Omental fat pad (tissue), 4 donors: ENCODE measurements around the gene AP3B1. TPM values are rescaled to one million over a fixed set of nuclear protein-coding genes. Genes with fewer than 3 reads are reported as not detected.

Experiments used
- ATAC-seq: fragments of 150-250 bp; one replicate; pipeline ENCODE4 v1.9.1; 2016; ENCODE audit warnings: mild to moderate bottlenecking, moderate library complexity; ENCODE audit not compliant: low FRiP score
- DNase-seq: peaks from one replicate; pipeline ENCODE4 v3.0.0-alpha.2; 2019; ENCODE audit warnings: low spot score
- total RNA-seq, 4 donors: library from RNA; depleted of rRNA; stranded (reverse); fragments of >200 nt; gene quantifications; one replicate each; pipeline ENCODE4 v1.1.0, GENCODE V29; 2016
- TF ChIP-seq, protein P1 (sequence below), 3 donors: fragments of 450-650 bp; IDR thresholded peaks; one replicate each; pipeline ENCODE4 v1.5.1; 2016 to 2017; ENCODE audit warnings: antibody characterized with exemption in 3 of 3, mild to moderate bottlenecking in 3 of 3, moderate library complexity in 2 of 3

AP3B1 gene, protein sequence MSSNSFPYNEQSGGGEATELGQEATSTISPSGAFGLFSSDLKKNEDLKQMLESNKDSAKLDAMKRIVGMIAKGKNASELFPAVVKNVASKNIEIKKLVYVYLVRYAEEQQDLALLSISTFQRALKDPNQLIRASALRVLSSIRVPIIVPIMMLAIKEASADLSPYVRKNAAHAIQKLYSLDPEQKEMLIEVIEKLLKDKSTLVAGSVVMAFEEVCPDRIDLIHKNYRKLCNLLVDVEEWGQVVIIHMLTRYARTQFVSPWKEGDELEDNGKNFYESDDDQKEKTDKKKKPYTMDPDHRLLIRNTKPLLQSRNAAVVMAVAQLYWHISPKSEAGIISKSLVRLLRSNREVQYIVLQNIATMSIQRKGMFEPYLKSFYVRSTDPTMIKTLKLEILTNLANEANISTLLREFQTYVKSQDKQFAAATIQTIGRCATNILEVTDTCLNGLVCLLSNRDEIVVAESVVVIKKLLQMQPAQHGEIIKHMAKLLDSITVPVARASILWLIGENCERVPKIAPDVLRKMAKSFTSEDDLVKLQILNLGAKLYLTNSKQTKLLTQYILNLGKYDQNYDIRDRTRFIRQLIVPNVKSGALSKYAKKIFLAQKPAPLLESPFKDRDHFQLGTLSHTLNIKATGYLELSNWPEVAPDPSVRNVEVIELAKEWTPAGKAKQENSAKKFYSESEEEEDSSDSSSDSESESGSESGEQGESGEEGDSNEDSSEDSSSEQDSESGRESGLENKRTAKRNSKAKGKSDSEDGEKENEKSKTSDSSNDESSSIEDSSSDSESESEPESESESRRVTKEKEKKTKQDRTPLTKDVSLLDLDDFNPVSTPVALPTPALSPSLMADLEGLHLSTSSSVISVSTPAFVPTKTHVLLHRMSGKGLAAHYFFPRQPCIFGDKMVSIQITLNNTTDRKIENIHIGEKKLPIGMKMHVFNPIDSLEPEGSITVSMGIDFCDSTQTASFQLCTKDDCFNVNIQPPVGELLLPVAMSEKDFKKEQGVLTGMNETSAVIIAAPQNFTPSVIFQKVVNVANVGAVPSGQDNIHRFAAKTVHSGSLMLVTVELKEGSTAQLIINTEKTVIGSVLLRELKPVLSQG
- 10 to 100 TPM; 31.1 to 47.3 (median 41.7) TPM for total RNA-seq

- TF ChIP-seq, protein P1, sequence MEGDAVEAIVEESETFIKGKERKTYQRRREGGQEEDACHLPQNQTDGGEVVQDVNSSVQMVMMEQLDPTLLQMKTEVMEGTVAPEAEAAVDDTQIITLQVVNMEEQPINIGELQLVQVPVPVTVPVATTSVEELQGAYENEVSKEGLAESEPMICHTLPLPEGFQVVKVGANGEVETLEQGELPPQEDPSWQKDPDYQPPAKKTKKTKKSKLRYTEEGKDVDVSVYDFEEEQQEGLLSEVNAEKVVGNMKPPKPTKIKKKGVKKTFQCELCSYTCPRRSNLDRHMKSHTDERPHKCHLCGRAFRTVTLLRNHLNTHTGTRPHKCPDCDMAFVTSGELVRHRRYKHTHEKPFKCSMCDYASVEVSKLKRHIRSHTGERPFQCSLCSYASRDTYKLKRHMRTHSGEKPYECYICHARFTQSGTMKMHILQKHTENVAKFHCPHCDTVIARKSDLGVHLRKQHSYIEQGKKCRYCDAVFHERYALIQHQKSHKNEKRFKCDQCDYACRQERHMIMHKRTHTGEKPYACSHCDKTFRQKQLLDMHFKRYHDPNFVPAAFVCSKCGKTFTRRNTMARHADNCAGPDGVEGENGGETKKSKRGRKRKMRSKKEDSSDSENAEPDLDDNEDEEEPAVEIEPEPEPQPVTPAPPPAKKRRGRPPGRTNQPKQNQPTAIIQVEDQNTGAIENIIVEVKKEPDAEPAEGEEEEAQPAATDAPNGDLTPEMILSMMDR (IDR thresholded peaks at IDR 0.05): no peak
- peak; percentile 100 for ATAC-seq
- peak; percentile 96 for DNase-seq
These were observed at the start of gene AP3B1 for GRCh38 chr5:78294248-78295034. Gene AP3B1 (minus strand): TSS chr5:78294698. CDS start chr5:78294579, 119 bp downstream.

DNA sequence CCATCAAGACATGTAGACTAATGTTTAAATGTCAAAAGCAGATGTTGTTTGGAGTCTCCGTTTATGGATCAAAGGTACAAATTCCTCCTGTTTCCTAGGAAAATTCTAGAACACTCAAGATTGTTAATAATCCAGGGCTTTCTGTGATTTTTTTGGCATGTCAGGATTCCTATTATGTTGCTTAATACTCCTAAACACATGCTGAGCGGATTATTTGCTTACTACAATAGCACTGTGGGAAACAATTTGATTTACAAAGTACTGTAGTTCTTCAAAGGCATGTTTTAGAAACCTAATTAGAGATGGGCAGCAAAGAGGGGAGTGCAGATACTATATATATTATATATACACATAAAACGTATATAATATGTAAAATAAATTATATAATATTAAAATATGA lies 46.9 kb upstream of the AP3B1 start:
- ATAC-seq (no peak), DNase-seq (no peak)
- TF ChIP-seq, protein P1 (IDR thresholded peaks at IDR 0.05): no peak

- ATAC-seq: no peak
- DNase-seq: no peak
- TF ChIP-seq, protein P1 (IDR thresholded peaks at IDR 0.05): no peak
These were observed 45.3 kb upstream of the AP3B1 start for GRCh38 chr5:78339617-78340436.

DNA sequence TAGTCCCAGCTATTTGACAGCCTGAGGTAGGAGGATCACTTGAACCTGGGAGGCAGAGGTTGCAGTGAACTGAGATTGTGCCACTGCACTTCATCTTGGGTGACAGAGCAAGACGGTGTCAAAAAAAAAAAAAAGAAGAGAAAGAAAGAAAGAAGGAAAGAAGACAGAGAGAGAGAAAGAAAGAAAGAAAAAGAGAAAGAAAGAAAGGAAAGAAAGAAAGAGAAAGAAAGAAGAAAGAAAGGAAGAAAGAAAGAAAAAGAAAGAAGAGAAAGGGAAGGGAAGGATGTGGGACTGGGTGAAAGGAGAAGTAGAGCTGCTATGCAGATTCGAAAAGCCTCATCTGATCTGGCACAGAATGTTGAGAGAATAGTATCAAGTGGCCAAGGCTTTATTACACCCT lies 42.2 kb upstream of the AP3B1 start:
- TF ChIP-seq, protein P1 (IDR thresholded peaks at IDR 0.05): no peak
- no peak for DNase-seq
- no peak for ATAC-seq

DNA sequence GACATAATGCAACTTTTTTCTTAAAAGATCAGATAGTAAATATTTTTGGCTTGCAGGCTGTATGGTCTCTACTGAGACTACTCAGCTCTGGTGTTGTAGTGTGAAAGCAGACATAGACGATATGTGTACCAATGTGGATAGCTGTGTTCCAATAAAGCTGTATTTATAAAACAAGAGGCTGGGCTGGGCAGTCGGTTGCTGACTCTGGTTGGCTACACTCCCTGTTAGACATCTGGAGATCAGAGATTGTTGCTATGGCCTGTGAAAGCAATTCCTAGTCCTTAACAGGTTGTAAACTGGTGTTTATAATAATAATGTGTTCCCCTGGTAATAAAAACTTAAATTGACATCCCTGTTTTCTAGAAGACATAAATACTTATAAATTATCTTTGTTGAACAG lies 41.5 kb upstream of the AP3B1 start:
- TF ChIP-seq, protein P1 (IDR thresholded peaks at IDR 0.05): no peak
- ATAC-seq: no peak
- DNase-seq: no peak
